HG03097 (cell line): ENCODE measurements around the gene TAS2R10.
"Not testable (repeated sequence)": the region's sequence is repeated elsewhere in the genome, so short reads cannot be mapped to it uniquely, and the experiment has no call there.

ENCODE experiments used
- ATAC-seq: cut with Tn5 transposase; IDR thresholded peaks from one replicate; pipeline ENCODE4 v1.9.1; 2021; ENCODE audit not compliant: unreplicated experiment, low FRiP score

The TAS2R10 gene

GRCh38 chr12:10826258-10826657 lies at the start of gene TAS2R10:
TSS of gene TAS2R10 (minus strand) at chr12:10826358. CDS start at chr12:10826269, 89 bp downstream.
- no peak for ATAC-seq

GRCh38 chr12:10873378-10873777 lies 47.2 kb upstream of the TAS2R10 start:
- no peak for ATAC-seq

- ATAC-seq: no peak
Observed at GRCh38 chr12:10867381-10867780, 41.2 kb upstream of the TAS2R10 start.

- no peak for ATAC-seq
Observed at GRCh38 chr12:10863512-10864218, 37.5 kb upstream of the TAS2R10 start.

- no peak for ATAC-seq
Observed at GRCh38 chr12:10861366-10861765, 35.2 kb upstream of the TAS2R10 start.

GRCh38 chr12:10855807-10856206 lies 29.6 kb upstream of the TAS2R10 start:
- ATAC-seq: no peak

GRCh38 chr12:10853776-10854175 lies 27.6 kb upstream of the TAS2R10 start:
- no peak for ATAC-seq

GRCh38 chr12:10851243-10851858 lies 25.2 kb upstream of the TAS2R10 start:
- ATAC-seq: no peak

- no peak for ATAC-seq
Observed at GRCh38 chr12:10849425-10849878, 23.3 kb upstream of the TAS2R10 start, which contains the start of gene PRR4. TSS of gene PRR4 (minus strand) at chr12:10849475. CDS start at chr12:10849437, 38 bp downstream.

GRCh38 chr12:10847744-10848143 lies 21.6 kb upstream of the TAS2R10 start:
- ATAC-seq: no peak

- ATAC-seq: no peak
Observed at GRCh38 chr12:10842862-10843261, 16.7 kb upstream of the TAS2R10 start.

GRCh38 chr12:10838461-10838860 lies 12.3 kb upstream of the TAS2R10 start:
- ATAC-seq: no peak

GRCh38 chr12:10829994-10830393 lies 3.8 kb upstream of the TAS2R10 start:
- ATAC-seq: no peak

GRCh38 chr12:10824957-10825356 lies 1.2 kb downstream of the TAS2R10 start:
- no peak for ATAC-seq

- ATAC-seq: no peak
Observed at GRCh38 chr12:10811883-10812536, 14.1 kb downstream of the TAS2R10 start.

- no peak for ATAC-seq
Observed at GRCh38 chr12:10810068-10810467, 16.1 kb downstream of the TAS2R10 start, which contains the start of gene TAS2R9. TSS of gene TAS2R9 (minus strand) at chr12:10810168. CDS start at chr12:10810075, 93 bp downstream.

- no peak for ATAC-seq
Observed at GRCh38 chr12:10807186-10807585, 19.0 kb downstream of the TAS2R10 start, which contains the start of gene TAS2R8. TSS of gene TAS2R8 (minus strand) at chr12:10807286. CDS start at chr12:10806980, 306 bp downstream.

- ATAC-seq: no peak
Observed at GRCh38 chr12:10802587-10802986, 23.6 kb downstream of the TAS2R10 start, which contains the start of gene TAS2R7. TSS of gene TAS2R7 (minus strand) at chr12:10802627. CDS start at chr12:10802570, 57 bp downstream.

- no peak for ATAC-seq
Observed at GRCh38 chr12:10801741-10802140, 24.4 kb downstream of the TAS2R10 start.

- ATAC-seq: no peak
Observed at GRCh38 chr12:10794222-10794621, 31.9 kb downstream of the TAS2R10 start.

- not testable (repeated sequence) for ATAC-seq
Observed at GRCh38 chr12:10791769-10792168, 34.4 kb downstream of the TAS2R10 start.
